Uterus (tissue), 4 donors: ENCODE data around the gene TMEM247. TPM values are rescaled to one million over a fixed set of nuclear protein-coding genes. Genes with fewer than 3 reads are reported as not detected.
A peak's percentile ranks its signal among the peaks of the same experiment; 100 is the strongest.

ENCODE experiments used
- DNase-seq, 2 donors: peaks; one replicate each; pipeline ENCODE4 v3.0.0-alpha.2; 2019 to 2020
- H3K27ac ChIP-seq, 2 donors: fragments of 200-600 bp; sonication (generic); 1 replicate in 1 of 2; 2 replicates in 1 of 2; pipeline ENCODE4 v1.5.1; 2016 to 2018
- H3K27me3 ChIP-seq, 2 donors: fragments of 200-600 bp; sonication (generic); one replicate each; pipeline ENCODE4 v1.5.1; 2018 to 2019; ENCODE audit warnings: control low read depth in 1 of 2
- H3K36me3 ChIP-seq, 2 donors: fragments of 200-600 bp; sonication (generic); one replicate each; pipeline ENCODE4 v1.5.1; 2019; ENCODE audit warnings: control low read depth in 1 of 2
- H3K4me1 ChIP-seq, 2 donors: fragments of 200-600 bp; sonication (generic); one replicate each; pipeline ENCODE4 v1.5.1; 2018 to 2019; ENCODE audit warnings: control low read depth in 1 of 2
- H3K4me3 ChIP-seq, 2 donors: fragments of 200-600 bp; sonication (generic); 1 replicate in 1 of 2; 2 replicates in 1 of 2; pipeline ENCODE4 v1.5.1; 2018 to 2019; ENCODE audit warnings: mild to moderate bottlenecking in 1 of 2
- H3K9me3 ChIP-seq, 2 donors: fragments of 200-600 bp; sonication (generic); one replicate each; pipeline ENCODE4 v1.5.1; 2019; ENCODE audit warnings: control low read depth in 1 of 2
- POLR2A ChIP-seq, 2 donors: fragments of 450-650 bp; IDR thresholded peaks; one replicate each; pipeline ENCODE4 v1.6.1; 2016; ENCODE audit warnings: antibody characterized with exemption in 2 of 2, mild to moderate bottlenecking in 1 of 2, moderate library complexity in 1 of 2
- intact Hi-C: fragments of 100-400 bp; cut with DNase I; formaldehyde crosslinking; loops from one replicate; pipeline ENCODE4 v1.15.1; 2023; ENCODE audit warnings: low total_unique reads
- total RNA-seq, 4 donors: library from RNA; depleted of rRNA in 3 of 4; stranded (reverse); fragments of >200 nt in 3 of 4; gene quantifications; one replicate each; pipeline versions ENCODE4 v1.1.0 to v1.2.4, GENCODE V29; 2014 to 2023
- TF ChIP-seq, protein P1 (sequence below), 4 experiments: fragments of 200-600 bp in 2 of 4; fragments of 450-650 bp in 2 of 4; sonication (generic) in 2 of 4; IDR thresholded peaks; one replicate each; pipeline ENCODE4 v1.5.1; 2016 to 2019; ENCODE audit warnings: antibody characterized with exemption in 4 of 4, mild to moderate bottlenecking in 2 of 4, moderate library complexity in 1 of 4
- donor health status: DM: yes; HTN: yes; CAD: no.

The TMEM247 gene
- total RNA-seq, 4 donors from 2014 or later, result not detected

DNA sequence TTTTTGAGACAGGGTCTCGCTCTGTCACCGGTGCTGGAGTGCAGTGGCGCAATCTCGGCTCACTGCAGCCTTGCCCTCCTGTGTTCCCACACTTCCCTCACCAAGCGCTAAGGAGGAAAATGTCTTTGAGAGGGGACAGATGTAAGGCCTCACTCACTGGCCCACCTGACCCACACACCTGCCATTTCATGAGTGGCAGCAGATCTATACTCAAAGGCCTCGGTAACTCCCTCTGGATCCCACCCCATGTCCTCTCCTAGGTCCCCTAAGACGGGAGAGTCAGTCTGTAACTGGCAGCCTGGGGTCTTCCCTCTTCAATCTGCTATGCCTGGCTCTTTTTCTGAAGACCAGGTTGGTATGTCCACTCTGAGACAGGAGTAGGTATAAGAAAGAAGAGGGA, 12.9 kb downstream of the TMEM247 start:
- no peak for DNase-seq
- no peaks in the 10 kb centered on the region for H3K27me3 ChIP-seq
- peaks cover 0 to 9% of the 10 kb centered on the region in 2 donors for H3K4me1 ChIP-seq
- no peak overlapping the region for H3K4me3 ChIP-seq
- no peaks in the 10 kb centered on the region for H3K36me3 ChIP-seq
- H3K9me3 ChIP-seq, result no peaks in the 10 kb centered on the region
- TF ChIP-seq, protein P1, sequence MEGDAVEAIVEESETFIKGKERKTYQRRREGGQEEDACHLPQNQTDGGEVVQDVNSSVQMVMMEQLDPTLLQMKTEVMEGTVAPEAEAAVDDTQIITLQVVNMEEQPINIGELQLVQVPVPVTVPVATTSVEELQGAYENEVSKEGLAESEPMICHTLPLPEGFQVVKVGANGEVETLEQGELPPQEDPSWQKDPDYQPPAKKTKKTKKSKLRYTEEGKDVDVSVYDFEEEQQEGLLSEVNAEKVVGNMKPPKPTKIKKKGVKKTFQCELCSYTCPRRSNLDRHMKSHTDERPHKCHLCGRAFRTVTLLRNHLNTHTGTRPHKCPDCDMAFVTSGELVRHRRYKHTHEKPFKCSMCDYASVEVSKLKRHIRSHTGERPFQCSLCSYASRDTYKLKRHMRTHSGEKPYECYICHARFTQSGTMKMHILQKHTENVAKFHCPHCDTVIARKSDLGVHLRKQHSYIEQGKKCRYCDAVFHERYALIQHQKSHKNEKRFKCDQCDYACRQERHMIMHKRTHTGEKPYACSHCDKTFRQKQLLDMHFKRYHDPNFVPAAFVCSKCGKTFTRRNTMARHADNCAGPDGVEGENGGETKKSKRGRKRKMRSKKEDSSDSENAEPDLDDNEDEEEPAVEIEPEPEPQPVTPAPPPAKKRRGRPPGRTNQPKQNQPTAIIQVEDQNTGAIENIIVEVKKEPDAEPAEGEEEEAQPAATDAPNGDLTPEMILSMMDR (IDR thresholded peaks at IDR 0.05), result no peak
- H3K27ac ChIP-seq, result no peak overlapping the region
- intact Hi-C loops, result no loop called here

DNA sequence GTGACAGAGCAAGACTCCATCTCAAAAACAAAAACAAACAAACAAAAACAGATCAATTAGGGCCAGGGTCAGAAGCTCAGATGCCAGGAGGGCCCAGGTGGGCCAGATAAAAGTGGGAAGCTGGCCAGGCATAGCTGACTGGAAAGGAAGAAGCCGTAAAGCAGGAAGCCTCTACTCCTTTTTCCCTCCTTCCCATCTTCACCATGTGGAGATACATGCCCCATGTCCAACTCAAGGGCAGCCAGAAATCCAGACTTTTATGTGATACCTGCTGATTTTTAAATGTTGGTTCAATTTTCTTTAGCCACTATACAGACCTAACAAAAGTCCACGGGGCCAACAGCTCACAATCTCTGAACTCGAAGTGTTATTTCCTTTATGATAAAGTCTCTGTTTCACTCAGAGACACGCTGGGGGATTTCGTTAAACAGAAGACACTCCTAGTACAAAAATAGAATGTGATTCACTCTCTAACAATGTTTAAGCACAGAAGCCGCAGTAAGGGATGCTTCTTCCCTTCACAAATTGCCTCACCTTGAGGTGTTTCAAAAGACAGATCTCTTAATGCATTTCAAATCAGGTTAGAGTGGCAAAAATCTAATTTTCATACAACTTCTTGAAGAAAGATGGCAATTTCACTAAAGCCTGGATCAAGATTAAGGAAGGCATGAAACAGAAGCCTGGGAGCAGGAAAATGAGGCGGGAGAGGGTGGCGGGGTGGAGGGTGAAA, 14.0 kb downstream of the TMEM247 start:
- Histone ChIP-seq H3K27me3 (no peaks in the 10 kb centered on the region), H3K36me3 (no peaks in the 10 kb centered on the region), H3K4me3 (no peak overlapping the region), H3K27ac (peak overlapping the region in 1 of 2 donors; percentile 65), H3K4me1 (peaks cover 0 to 9% of the 10 kb centered on the region in 2 donors), H3K9me3 (no peaks in the 10 kb centered on the region)
- DNase-seq, result no peak
- no peak for TF ChIP-seq POLR2A (IDR thresholded peaks at IDR 0.05)
- TF ChIP-seq, protein P1 (IDR thresholded peaks at IDR 0.05), result no peak
- intact Hi-C loops, result no loop called here

DNA sequence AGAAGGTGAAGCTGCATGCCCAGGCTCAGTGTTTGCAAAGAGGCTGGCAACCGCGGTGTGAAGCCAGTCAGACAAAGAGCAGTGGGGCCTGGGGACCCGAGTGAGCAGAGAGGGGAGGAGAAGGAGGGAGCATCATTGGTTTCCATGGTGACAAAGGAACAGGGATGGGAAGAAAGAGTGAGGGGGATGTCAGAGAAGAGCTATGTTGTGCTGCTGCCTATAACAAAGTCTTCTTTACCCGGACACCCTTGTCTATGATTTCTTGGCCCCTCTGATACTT, 14.5 kb downstream of the TMEM247 start:
- H3K36me3 ChIP-seq, result no peaks in the 10 kb centered on the region
- H3K4me3 ChIP-seq, result no peak overlapping the region
- H3K27ac ChIP-seq, result peak overlapping the region in 1 of 2 donors; percentile 65
- no peak for DNase-seq
- H3K27me3 ChIP-seq, result no peaks in the 10 kb centered on the region
- peaks cover 0 to 9% of the 10 kb centered on the region in 2 donors for H3K4me1 ChIP-seq
- intact Hi-C loops, result no loop called here
- H3K9me3 ChIP-seq, result no peaks in the 10 kb centered on the region
- TF ChIP-seq, protein P1 (IDR thresholded peaks at IDR 0.05), result no peak
- TF ChIP-seq POLR2A (IDR thresholded peaks at IDR 0.05), result no peak

DNA sequence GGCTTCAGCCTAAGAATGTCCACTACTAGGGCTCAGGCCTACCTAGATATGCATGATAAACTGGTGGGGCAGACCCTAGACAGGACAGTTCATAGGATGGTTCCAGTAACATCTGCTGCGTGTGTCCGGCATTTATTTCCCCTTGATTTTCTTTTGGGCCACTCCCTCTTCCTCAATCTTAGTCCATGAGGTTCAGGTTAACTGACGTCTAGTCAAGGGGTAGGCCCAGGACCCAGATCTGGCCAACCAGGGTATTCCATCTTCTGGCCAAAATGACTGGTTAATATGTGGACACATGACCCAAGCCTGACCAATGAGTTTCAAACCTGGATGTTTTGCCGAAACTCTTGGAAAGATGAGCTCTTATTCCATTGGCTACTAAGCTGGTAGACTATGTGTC, 15.2 kb downstream of the TMEM247 start:
- no peak for TF ChIP-seq POLR2A (IDR thresholded peaks at IDR 0.05)
- TF ChIP-seq, protein P1 (IDR thresholded peaks at IDR 0.05), result no peak
- H3K27me3 ChIP-seq, result no peaks in the 10 kb centered on the region

DNA sequence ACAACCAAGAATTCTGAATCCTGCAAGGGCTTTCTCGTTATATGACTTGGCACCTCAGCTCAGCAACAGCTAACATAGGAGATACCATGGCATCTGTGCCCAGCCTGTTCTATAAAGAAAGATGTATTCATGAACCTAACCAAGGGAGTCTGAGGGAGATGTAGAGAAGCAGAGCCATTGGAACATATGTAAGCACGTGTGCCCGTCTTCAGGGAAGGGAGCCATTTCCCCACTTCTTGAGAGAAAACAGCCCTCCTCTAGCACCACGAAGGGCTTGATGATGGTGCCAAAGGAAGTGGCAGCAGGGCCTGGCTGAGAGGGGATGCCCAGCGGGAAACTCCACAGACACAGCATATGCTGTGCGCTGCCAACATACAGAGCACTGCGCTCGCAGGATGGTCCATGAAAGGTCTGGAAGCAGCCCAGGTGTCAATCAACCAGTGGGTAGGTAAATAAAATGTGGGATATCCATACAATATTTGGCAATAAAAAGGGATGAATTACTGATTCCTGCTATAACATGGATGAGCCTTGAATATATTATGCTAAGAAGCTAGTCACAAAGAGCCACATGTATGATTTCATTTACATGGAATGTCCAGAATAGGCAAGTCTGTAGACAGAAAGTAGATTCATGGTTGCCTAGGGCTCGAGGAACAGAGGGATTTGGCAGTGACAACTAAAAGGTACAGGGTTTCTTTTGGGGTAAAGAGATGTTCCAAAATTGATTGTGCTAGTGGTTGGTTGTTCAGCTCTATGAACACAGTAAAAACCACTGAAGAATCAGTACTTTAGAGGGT, 16.1 kb downstream of the TMEM247 start:
- intact Hi-C loops, result no loop called here
- Histone ChIP-seq H3K9me3 (no peaks in the 10 kb centered on the region), H3K27me3 (no peaks in the 10 kb centered on the region), H3K4me1 (peaks cover 0 to 5% of the 10 kb centered on the region in 2 donors), H3K36me3 (no peaks in the 10 kb centered on the region), H3K4me3 (no peak overlapping the region), H3K27ac (no peak overlapping the region)
- DNase-seq, result no peak
- no peak for TF ChIP-seq POLR2A (IDR thresholded peaks at IDR 0.05)
- TF ChIP-seq, protein P1 (IDR thresholded peaks at IDR 0.05), result no peak

More for the DNA sequence above, 15.2 kb downstream of the TMEM247 start:
- Histone ChIP-seq H3K4me1 (peaks cover 0 to 9% of the 10 kb centered on the region in 2 donors), H3K27ac (no peak overlapping the region), H3K4me3 (no peak overlapping the region), H3K36me3 (no peaks in the 10 kb centered on the region), H3K9me3 (no peaks in the 10 kb centered on the region)
- no peak for DNase-seq
- intact Hi-C loops, result no loop called here
